HG03439 (cell line): ENCODE results near the gene DCDC2C.
"Not testable (repeated sequence)": the region's sequence is repeated elsewhere in the genome, so short reads cannot be mapped to it uniquely, and the experiment has no call there.

Experiments used
- ATAC-seq: cut with Tn5 transposase; IDR thresholded peaks from one replicate; pipeline ENCODE4 v1.9.1; 2021; ENCODE audit warnings: mild to moderate bottlenecking, moderate library complexity; ENCODE audit not compliant: unreplicated experiment

Gene DCDC2C, protein sequence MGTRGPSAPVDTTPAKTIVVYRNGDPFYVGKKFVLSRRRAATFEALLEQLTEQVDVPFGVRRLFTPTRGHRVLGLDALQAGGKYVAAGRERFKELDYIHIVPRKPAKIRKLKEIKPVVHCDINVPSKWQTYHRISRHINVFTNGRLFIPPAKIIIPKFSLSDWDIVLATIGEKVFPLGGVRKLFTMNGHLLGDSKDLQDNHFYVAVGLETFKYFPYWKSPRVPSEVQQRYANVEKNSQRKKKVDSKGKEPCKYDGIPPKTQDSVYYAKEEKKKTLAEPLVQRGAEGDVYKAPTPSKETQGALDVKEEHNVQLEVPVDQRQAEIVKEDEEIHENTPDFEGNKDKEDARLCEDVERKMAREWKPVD

DNA sequence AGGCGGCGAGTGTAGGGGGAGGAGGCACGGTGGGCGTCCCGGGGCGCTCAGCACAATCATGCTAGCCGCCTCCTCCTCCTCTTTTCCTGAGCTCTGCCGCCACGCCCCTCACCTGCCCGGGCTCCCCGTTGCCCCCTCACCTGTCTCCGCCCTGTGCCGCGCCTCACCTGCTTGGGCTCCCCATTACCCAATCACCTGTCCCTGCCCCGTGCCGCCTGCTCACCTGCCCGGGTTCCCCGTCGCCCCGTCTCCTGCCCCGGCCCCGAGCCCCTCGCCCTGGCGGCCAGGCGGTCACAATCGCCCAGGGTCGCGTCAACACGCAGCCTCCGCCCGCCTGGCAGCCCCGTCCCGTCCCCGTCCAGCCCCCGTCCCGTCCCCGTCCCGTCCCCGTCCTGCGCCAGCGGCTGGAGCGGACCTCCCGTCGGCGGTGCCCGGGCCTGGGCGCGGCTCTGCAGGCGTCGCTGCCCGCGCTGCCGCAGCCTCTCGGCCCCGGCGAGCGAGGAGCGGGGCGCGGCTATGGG, at the start of gene DCDC2C:
DCDC2C (plus strand) TSS at position 340 of the 521 bp plus-strand sequence; CDS start at position 517, 177 bp downstream.
- no peak for ATAC-seq

DNA sequence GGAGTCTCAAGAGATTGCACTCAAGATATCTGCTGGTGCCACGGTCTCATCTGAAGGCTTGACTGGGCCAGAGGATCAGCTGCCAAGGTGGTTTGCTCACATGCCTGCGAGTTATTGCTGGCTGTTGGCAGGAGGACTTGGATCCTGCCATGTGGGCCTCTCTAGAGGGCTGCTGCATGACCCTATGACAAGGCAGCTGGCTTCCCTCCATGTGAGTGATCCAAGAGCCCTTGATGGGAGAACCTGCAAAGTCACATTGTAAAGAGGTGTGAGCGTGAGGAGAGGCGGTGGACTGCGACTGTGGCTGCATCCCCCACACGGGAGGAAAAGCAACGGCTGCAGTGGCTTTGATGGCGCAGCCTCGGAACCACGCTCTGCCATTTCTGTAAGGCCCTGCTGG, 49.4 kb upstream of the DCDC2C start:
- ATAC-seq: no peak

DNA sequence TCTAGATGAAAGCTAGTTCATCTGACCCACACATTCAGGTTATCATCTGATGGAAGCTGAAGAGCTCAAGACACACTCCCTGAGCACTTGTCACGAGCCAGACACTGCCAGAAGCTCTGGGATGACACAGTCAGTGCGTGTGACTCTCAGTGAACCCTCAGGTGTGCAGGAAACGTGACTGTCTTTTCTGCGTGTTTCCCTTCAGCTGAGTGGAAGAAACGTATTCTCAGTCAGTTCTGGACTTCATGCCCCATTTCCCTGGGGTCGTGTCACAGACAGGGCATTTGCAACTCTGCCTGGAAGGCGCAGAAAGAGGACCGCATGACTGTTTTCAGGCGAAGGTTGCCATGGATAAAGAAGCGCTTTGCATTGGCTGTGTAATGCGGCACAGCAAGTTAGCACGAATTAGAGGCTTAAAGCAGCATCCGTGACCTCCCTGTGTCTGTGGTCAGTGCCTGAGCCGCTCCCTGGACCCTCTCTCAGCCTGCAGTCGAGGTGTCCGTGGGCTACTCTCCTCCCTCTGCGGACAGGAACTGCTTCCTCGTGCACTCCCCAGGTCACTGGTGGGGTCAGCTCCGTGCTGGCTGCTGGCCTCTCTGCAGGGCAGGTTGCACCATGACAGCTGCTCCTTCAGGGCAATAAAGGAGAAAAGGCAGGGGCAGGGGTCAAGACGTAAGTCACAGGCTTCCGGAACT, 48.7 kb upstream of the DCDC2C start:
- no peak for ATAC-seq

DNA sequence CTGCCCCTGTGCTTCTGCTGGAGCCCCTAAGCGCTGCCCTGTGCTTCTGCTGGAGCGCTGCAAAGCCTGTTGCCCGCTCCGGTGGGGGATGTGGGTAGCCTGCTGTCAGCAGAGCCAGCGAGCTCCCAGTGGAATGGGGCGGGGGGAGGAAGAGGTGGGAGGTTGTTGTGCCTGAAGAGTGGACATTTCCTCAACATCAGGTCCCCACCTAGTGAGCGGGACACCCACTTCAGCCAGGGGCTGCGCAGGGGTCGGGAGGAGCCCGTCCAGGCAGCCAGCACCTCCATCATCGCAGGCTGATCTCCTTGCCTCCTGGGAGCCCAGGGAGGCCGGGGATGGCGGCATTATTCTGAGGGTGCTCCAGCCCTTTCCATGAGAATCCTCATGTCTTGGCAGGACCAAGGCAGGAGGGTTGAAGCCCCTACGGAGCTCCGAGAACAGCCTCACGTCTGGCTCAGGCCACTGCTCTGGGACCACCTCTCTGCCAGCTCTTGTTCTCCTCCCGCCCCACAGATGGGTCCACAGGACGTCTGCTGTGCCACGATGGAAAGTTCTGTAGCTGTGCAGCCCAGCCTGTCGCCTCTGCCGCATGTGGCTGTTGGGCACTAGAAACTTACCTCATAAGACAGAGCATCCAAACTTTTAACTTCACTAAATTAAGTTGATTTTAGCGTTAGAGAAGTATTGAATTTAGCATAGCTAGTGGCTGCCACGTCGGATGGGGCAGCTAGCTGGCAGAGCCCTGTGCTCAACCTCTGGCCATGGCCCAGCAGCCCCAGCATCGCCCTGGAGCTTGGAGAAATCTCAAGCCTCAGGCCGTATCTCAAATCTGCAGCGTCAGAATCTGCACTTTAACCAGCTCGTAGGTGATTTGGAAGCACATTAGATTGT, 47.3 kb upstream of the DCDC2C start:
- ATAC-seq: no peak

DNA sequence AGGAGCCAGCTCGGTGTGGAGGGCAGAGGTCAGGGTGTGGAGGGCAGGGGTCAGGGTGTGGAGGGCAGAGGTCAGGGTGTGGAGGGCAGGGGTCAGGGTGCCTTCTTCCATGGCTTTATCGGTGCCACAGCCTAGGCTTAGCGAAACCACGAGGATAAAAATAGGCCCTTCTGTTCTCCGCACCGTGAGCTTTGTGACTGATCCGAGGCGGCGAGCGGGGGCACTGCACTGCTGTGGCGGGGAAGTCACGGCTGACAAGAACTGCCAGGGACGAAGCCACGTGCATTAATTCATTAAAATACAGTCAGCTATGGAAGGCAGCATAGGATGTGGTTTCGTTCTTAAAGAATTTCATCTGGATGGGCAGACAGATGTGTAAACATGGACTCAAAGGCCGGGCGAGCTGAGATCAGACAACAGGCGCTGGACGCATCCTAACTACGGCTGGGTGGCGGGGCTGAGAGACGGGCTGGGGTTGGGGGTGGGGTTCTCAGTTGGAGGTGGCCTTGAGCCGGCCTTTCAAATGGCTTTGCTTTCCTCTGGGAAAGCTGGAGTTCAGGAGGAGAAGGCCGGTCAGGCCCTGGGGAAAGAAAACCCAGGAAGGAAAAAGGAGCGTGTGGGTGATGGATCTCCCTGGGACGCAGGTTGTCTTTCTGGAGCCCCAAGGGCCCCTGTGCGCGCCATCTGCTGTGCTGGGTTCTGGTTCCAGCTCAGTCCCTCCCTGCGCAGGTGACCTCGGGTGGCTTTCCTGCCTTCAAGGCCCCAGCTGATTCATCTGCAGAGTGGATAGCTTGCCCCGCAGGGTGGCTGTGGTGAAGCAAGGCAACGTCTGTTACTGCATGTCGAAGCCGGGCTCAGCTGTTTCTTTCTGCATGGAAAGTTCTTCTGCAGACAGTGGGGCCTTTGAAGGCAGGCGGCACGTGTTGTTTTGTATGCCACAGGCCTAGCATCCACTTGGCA, 46.3 kb upstream of the DCDC2C start:
- ATAC-seq: no peak

DNA sequence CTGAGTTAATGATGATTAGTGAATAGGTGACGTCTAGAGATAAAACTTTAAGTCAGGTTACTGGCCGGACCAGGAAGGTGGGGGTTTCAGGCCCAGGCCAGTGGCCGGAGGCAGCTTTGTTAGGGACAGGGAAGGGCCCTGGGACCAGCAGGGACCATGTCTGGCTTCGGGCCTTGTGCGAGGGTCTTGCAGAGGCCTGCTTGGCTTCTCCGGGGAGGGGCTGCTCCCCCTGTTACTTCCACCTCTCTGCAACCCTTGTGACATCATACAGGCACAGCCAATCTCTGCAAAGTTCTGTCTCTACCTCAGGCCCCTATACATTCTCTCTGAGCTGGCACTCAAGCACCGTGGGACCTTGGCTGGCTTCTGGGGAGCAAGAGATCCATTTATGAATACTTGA, 45.5 kb upstream of the DCDC2C start, which contains the start of gene ALLC:
ALLC (plus strand) TSS at position 320 of the 400 bp plus-strand sequence. CDS start 12,958 bp downstream, outside the sequence.
- ATAC-seq: no peak

DNA sequence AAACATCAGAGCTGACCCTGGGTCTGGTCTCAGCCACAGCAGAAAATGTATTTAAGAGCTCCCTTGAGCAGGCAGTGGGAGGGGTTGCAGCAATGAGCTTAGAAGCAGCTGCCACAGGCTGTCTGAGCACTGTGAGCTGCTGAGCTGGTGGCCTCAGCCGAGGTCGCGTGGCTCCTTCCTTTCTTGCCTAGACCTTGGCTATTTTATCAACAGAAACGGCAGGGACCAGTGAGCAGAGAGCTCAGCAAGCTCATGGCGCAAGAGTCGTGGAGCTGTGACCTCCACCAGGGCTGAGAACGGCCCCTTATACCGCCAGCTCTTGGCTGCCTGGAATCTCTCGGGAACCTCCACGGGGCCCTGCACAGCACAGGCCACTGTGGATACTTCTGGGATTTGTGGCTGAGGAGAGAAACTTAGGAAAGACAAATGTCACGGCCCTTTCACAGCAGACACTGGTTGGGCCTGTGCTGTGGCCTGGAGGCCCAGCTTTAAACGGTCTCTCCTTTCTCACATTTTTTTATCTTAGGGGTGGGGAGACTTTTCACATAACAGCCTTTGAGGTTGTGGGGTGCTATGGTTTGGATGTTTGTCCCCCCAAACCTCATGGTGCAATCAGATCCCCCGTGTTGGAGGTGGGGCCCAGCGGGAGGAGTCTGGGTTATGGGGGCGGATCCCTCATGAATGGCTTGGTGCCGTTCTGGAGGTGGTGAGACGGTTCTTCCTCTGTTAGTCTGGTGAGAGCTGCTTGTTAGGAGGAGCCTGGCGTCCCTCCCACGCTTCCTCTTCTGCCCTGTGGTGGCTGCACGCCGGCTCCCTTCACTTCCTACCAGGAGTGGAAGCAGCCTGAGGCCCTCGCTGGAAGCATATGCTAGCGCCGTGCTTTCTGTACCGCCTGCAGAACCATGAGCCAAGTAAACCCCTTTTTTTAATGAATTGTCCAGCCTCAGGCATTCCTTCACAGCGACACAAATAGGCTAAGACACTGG, 43.6 kb upstream of the DCDC2C start:
- ATAC-seq: no peak

DNA sequence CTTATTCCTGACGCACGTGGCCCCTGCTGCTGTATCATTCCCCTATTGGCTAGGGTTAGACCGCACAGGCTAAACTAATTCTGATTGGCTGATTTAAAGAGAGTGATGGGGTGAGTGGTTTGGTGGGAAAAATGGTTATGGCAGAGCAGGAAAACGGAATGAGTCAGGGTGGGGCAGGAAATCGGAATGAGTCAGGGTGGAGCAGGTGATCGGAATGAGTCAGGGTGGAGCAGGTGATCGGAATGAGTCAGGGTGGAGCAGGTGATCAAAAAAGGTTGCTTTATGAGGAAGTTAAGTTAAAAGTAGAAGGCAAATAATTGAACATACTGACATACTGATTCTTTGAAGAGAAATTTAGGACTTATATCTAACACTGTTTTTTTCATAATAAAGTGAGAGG, 42.7 kb upstream of the DCDC2C start:
- not testable (repeated sequence) for ATAC-seq

DNA sequence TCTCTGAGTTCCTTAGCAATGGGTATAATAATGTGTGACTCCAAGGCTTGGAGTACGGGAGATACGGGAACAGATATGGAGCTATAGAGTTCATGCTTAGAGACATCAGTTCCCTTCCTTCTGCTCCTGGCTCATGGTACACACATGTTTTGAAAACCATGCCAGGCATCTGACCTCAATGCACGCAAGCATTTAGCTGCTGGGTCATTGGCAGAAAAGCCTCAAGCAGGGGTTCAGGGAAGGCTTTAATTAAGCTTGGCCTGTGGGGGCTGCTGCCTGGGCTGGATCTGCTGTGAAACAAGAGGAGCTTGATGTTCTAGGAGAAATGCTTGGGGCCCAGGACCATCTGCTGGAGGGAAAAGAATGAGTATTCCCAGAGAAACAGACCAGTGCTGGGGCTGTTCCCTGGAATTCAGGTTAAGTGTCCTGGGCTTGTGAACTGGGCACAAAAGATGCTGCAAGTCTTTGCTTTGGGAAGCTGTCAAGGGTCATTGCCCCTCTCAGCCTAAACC, 42.2 kb upstream of the DCDC2C start:
- no peak for ATAC-seq

DNA sequence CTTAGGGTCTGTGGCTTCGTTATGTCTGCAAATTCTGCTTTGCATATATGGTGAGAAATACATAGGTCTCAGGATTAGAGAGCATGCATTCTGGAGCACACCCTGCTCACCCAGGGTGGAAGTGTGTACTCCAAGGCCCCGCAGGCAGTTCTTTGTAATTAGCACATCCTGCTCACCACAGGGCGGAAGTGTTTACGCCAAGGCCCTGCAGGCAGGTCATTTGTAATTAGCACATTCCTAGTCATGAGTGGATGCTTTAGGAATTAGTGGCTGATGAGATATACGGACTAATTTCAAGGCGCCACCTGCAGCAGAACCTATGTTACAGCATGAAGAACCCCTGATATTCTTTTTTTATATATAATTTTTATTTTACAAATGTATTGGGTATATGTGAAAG, 41.1 kb upstream of the DCDC2C start:
- ATAC-seq: no peak

DNA sequence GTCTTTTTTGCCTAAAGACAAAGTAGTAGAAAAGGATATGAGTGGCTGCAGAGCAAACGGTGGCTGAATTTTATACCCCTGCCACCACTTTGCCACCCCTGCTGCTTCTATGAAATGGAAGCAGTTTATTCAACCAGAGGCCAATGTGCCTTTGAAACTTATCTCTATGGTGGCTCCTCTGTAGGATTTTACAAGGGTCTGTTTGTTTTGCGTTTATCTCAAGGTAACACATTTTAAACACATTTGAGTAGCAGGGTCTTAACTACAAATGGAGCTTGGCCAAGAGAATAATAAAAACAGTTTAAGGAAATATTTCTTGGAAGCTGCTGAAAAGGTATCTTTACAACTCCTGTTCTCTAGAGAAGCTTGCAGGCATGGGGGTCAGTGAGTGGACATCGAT, 39.3 kb upstream of the DCDC2C start:
- no peak for ATAC-seq

DNA sequence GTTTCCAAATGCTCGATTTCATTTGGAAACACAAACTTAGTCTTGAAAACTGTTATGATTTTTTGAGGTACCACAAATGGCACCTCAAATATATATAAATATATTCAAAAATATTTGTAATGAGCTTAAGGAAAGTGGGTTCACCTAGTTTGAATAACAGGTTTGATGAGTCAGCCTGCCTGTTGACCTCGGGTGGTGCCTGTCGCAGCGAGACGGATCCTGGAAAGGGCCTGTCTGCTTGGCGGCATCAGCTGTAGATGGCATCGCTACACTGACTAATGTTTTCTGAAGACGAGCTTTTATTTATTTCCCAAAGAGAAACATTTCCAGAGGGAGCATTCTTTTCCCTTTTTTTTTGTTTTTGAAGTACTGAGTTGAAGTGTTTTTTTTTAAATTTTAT, 38.5 kb upstream of the DCDC2C start:
- no peak for ATAC-seq

DNA sequence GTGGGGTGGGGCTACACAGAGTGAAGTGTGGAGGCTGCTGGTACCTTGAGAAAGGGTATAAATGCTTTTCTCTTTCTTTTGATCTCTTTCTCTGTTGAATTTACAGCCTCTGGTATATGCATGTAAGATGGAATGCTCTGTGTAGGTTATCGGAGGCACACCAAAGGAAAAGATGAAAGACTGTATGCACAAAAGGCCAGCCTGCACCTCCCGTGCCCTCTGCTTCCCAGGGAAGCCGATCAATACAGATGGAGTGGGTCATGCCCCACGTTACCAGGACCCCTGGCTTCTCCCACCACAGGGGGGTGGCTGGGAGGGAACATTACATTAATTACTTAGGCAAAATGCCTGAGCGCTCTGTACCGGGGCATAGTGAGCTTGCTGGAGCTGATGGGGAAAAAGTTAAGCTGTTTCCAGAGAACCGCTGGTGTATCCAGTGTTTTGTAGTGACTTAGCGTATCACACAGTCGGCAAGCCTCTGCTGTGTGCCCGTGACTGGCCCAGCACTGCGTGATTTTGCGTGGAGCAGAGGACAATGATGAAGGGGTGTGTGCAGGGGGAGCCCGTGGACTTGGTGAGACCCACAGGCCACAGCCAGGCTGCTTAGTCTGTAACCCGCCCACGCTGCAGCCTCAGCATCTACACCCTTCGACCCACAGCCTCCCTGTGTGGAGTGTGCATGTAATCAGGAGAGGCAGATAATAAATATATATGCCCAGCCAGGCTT, 37.3 kb upstream of the DCDC2C start:
- no peak for ATAC-seq

DNA sequence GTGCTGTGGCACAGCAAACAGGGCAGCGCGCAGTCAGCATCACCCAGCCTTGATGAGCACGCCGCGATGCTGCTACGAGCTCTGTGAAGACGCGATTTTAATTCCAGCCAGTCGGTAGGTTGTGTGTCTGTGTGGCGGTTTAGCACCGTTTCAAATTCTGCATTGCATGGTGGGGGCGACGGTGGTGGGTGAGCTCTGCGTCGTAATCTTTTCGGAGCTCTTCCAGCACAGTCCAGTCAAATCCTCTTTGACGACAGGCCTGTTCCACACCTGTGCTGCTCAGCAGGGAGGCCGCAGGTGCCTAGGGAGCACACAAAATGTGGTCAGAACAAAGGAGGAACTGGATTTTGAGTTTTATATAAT, 36.8 kb upstream of the DCDC2C start:
- no peak for ATAC-seq

DNA sequence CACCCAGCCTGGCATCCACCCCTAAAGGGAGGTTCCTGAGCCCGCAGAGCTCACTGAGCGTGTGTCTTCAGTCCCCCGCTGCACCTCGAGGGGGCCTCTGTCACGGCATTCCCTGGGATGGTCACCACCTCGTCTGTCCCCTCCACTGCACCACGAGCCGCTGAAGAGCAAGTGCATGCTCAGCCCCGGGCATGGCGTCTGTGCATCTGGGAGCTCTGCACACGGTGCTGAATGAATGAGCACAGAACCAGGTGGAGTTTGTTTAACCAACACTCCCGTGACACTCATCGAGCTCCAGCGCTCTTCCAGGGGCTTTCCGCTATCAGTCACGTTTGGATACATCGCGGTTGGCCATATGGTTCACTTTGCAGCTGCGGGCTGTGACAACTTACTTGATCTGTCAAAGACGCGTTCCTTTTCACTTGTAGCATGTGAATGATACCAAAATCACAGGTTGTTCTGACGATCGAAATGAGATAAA, 36.2 kb upstream of the DCDC2C start:
- no peak for ATAC-seq

DNA sequence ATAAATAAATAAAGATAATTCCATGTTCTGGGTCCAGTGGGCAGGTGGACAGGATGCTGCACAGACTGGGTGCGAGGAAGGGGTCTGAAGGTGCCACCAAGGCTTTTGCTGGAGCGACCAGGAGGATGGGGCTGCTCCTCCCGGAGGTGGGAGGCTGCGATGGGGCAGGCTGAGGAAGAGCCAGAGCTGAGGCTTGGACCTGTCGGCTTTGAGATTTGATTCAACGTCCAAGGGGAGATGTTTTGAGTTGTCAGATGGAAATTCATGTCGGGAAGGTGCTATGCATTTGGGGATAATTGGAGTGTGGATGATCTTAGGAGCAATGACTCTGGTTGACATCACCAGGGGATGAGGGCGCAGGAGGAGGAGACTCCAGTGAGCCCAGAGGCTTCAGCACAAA, 33.7 kb upstream of the DCDC2C start:
- ATAC-seq: no peak

DNA sequence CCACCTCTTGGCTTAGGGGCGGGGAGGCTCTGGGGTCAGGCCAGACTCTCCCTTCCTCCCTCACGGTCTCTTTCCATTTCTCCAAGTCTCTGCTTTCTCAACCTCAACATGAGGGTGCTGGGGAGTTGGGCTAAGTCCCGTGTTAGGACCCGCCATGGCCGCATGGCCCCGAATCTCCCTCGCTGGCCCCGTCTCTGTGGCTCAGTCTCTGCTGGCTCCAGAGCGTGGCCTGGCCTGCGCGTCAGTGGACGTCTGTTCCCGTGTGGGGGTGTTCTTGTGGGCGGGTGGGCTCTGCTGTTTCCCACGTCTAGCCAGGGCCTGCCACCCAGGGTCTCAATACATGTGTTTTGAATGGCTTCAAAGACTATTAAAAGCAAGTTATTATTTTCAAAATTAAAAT, 33.0 kb upstream of the DCDC2C start:
- ATAC-seq: no peak

DNA sequence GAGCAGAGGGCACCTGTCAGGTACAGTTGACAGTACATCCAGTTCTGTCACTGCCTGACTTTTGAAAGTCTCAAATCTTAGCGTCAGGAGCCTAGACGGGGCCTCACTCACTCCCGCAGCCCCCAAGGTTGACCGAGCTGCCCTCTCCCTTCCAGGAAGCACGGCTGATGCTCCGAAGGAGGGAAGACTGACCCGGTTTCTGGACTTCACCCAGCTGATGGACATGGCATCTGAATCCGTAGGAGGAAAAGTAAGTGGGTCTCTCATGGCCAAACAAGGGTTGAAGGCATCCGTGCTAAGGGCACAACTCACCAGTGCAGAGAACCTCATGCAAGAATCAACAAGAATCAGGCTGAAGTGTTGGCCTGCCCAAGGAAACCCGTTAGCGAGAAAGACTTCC, 32.4 kb upstream of the DCDC2C start:
- ATAC-seq: no peak
